Activated CD4-positive, alpha-beta T cell treated with anti-CD3 and anti-CD28 coated beads, Interleukin-2, amount 10 ng/mL, durations not matched to agents 24 days and 14 days (primary cell): ENCODE data around the gene NSUN2. TPM values are rescaled to one million over a fixed set of nuclear protein-coding genes. Genes with fewer than 3 reads are reported as not detected.

Experiments
- DNase-seq: peaks from one replicate; pipeline ENCODE4 v3.0.0; 2022
- H3K27ac Mint-ChIP-seq: one replicate; pipeline ENCODE4 v1.8.0; 2022; ENCODE audit warnings: mild to moderate bottlenecking, mixed read lengths
- H3K27me3 Mint-ChIP-seq: one replicate; pipeline ENCODE4 v1.8.0; 2022; ENCODE audit warnings: mixed read lengths
- H3K36me3 Mint-ChIP-seq: one replicate; pipeline ENCODE4 v1.8.0; 2022; ENCODE audit warnings: low read depth, mild to moderate bottlenecking, mixed read lengths
- H3K4me1 Mint-ChIP-seq: one replicate; pipeline ENCODE4 v1.8.0; 2021; ENCODE audit warnings: mixed read lengths
- H3K4me3 Mint-ChIP-seq: one replicate; pipeline ENCODE4 v1.8.0; 2022; ENCODE audit warnings: mild to moderate bottlenecking, moderate library complexity, mixed read lengths
- H3K9me3 Mint-ChIP-seq: one replicate; pipeline ENCODE4 v1.8.0; 2021; ENCODE audit warnings: mixed read lengths
- intact Hi-C: fragments of 100-400 bp; cut with micrococcal nuclease; formaldehyde crosslinking; loops from one replicate; pipeline ENCODE4 v1.15.1; 2023
- total RNA-seq: library from RNA; stranded (reverse); gene quantifications from 2 replicates; pipeline ENCODE4 v1.2.3, GENCODE V29; 2022

The NSUN2 gene
- total RNA-seq, 1 donor from 2014 or later: 138 TPM

GRCh38 chr5:6606884-6607558 is 25.8 kb downstream of the NSUN2 start:
- Mint-ChIP-seq H3K4me3 (no peak overlapping the region), H3K27me3 (no peaks in the 10 kb centered on the region), H3K36me3 (peaks cover 74% of the 10 kb centered on the region), H3K4me1 (peaks cover 4% of the 10 kb centered on the region), H3K27ac (peak overlapping the region; percentile 11), H3K9me3 (no peaks in the 10 kb centered on the region)
- DNase-seq: no peak
- intact Hi-C loops: no loop called here

GRCh38 chr5:6604946-6605345 is 27.9 kb downstream of the NSUN2 start:
- DNase-seq: no peak
- no peak overlapping the region for H3K4me3 Mint-ChIP-seq
- H3K9me3 Mint-ChIP-seq: no peaks in the 10 kb centered on the region
- H3K36me3 Mint-ChIP-seq: peaks cover 80% of the 10 kb centered on the region
- intact Hi-C loops: no loop called here
- no peaks in the 10 kb centered on the region for H3K27me3 Mint-ChIP-seq
- peaks cover 4% of the 10 kb centered on the region for H3K4me1 Mint-ChIP-seq
- H3K27ac Mint-ChIP-seq: no peak overlapping the region

- Mint-ChIP-seq H3K27me3 (no peaks in the 10 kb centered on the region), H3K4me3 (no peak overlapping the region), H3K36me3 (peaks cover 77% of the 10 kb centered on the region), H3K4me1 (peaks cover 4% of the 10 kb centered on the region), H3K27ac (no peak overlapping the region), H3K9me3 (no peaks in the 10 kb centered on the region)
- intact Hi-C loops: no loop called here
- no peak for DNase-seq
Observed at GRCh38 chr5:6604341-6604740, 28.5 kb downstream of the NSUN2 start.

- H3K4me3 Mint-ChIP-seq: no peak overlapping the region
- H3K36me3 Mint-ChIP-seq: peaks cover 76% of the 10 kb centered on the region
- H3K9me3 Mint-ChIP-seq: no peaks in the 10 kb centered on the region
- H3K27ac Mint-ChIP-seq: no peak overlapping the region
- H3K4me1 Mint-ChIP-seq: peaks cover 4% of the 10 kb centered on the region
- DNase-seq: no peak
- intact Hi-C loops: no loop called here
- no peaks in the 10 kb centered on the region for H3K27me3 Mint-ChIP-seq
Observed at GRCh38 chr5:6603643-6604042, 29.2 kb downstream of the NSUN2 start.

- Mint-ChIP-seq H3K27me3 (no peaks in the 10 kb centered on the region), H3K36me3 (peaks cover 77% of the 10 kb centered on the region), H3K9me3 (no peaks in the 10 kb centered on the region), H3K4me3 (no peak overlapping the region), H3K4me1 (peaks cover under 1% of the 10 kb centered on the region), H3K27ac (no peak overlapping the region)
- intact Hi-C loops: no loop called here
- no peak for DNase-seq
Observed at GRCh38 chr5:6602441-6602840, 30.4 kb downstream of the NSUN2 start.

GRCh38 chr5:6601816-6602215 is 31.0 kb downstream of the NSUN2 start:
- intact Hi-C loops: no loop called here
- Mint-ChIP-seq H3K27ac (no peak overlapping the region), H3K4me3 (no peak overlapping the region), H3K36me3 (peaks cover 77% of the 10 kb centered on the region), H3K27me3 (no peaks in the 10 kb centered on the region), H3K9me3 (no peaks in the 10 kb centered on the region), H3K4me1 (no peaks in the 10 kb centered on the region)
- DNase-seq: no peak

GRCh38 chr5:6601271-6601670 is 31.6 kb downstream of the NSUN2 start:
- H3K4me1 Mint-ChIP-seq: no peaks in the 10 kb centered on the region
- peaks cover 81% of the 10 kb centered on the region for H3K36me3 Mint-ChIP-seq
- no peak for DNase-seq
- intact Hi-C loops: no loop called here
- H3K9me3 Mint-ChIP-seq: no peaks in the 10 kb centered on the region
- H3K27ac Mint-ChIP-seq: no peak overlapping the region
- H3K27me3 Mint-ChIP-seq: no peaks in the 10 kb centered on the region
- H3K4me3 Mint-ChIP-seq: no peak overlapping the region

- intact Hi-C loops: no loop called here
Observed at GRCh38 chr5:6599739-6600138, 33.1 kb downstream of the NSUN2 start.

GRCh38 chr5:6598351-6598900 is 34.4 kb downstream of the NSUN2 start:
- Mint-ChIP-seq H3K9me3 (no peaks in the 10 kb centered on the region), H3K27ac (no peak overlapping the region), H3K27me3 (no peaks in the 10 kb centered on the region), H3K4me1 (no peaks in the 10 kb centered on the region), H3K4me3 (no peak overlapping the region), H3K36me3 (peaks cover 64% of the 10 kb centered on the region)
- intact Hi-C loops: no loop called here
- DNase-seq: no peak

More at GRCh38 chr5:6599739-6600138, 33.1 kb downstream of the NSUN2 start:
- DNase-seq: no peak
- peaks cover 77% of the 10 kb centered on the region for H3K36me3 Mint-ChIP-seq
- H3K27me3 Mint-ChIP-seq: no peaks in the 10 kb centered on the region
- H3K4me1 Mint-ChIP-seq: no peaks in the 10 kb centered on the region
- H3K27ac Mint-ChIP-seq: no peak overlapping the region
- H3K4me3 Mint-ChIP-seq: no peak overlapping the region
- H3K9me3 Mint-ChIP-seq: no peaks in the 10 kb centered on the region

GRCh38 chr5:6597557-6597956 is 35.3 kb downstream of the NSUN2 start:
- Mint-ChIP-seq H3K36me3 (peaks cover 59% of the 10 kb centered on the region), H3K27me3 (no peaks in the 10 kb centered on the region), H3K4me3 (no peak overlapping the region)

GRCh38 chr5:6596388-6596787 is 36.5 kb downstream of the NSUN2 start:
- no peak for DNase-seq
- H3K27ac Mint-ChIP-seq: peak overlapping the region; percentile 9
- H3K27me3 Mint-ChIP-seq: peaks cover 3% of the 10 kb centered on the region
- no peak overlapping the region for H3K4me3 Mint-ChIP-seq
- H3K9me3 Mint-ChIP-seq: no peaks in the 10 kb centered on the region
- H3K4me1 Mint-ChIP-seq: no peaks in the 10 kb centered on the region
- H3K36me3 Mint-ChIP-seq: peaks cover 47% of the 10 kb centered on the region
- intact Hi-C loops: no loop called here

More at GRCh38 chr5:6597557-6597956, 35.3 kb downstream of the NSUN2 start:
- H3K9me3 Mint-ChIP-seq: no peaks in the 10 kb centered on the region
- no peaks in the 10 kb centered on the region for H3K4me1 Mint-ChIP-seq
- H3K27ac Mint-ChIP-seq: no peak overlapping the region
- no peak for DNase-seq
- intact Hi-C loops: no loop called here

- Mint-ChIP-seq H3K4me1 (no peaks in the 10 kb centered on the region), H3K36me3 (peaks cover 38% of the 10 kb centered on the region), H3K4me3 (no peak overlapping the region), H3K27me3 (peaks cover 9% of the 10 kb centered on the region), H3K9me3 (no peaks in the 10 kb centered on the region), H3K27ac (no peak overlapping the region)
- DNase-seq: no peak
- intact Hi-C loops: no loop called here
Observed at GRCh38 chr5:6595405-6595804, 37.4 kb downstream of the NSUN2 start.

- H3K9me3 Mint-ChIP-seq: no peaks in the 10 kb centered on the region
- no peak overlapping the region for H3K27ac Mint-ChIP-seq
- intact Hi-C loops: no loop called here
- H3K36me3 Mint-ChIP-seq: peaks cover 28% of the 10 kb centered on the region
- no peaks in the 10 kb centered on the region for H3K4me1 Mint-ChIP-seq
- DNase-seq: no peak
- peaks cover 19% of the 10 kb centered on the region for H3K27me3 Mint-ChIP-seq
- H3K4me3 Mint-ChIP-seq: no peak overlapping the region
Observed at GRCh38 chr5:6594066-6594465, 38.8 kb downstream of the NSUN2 start.

GRCh38 chr5:6593148-6594016 is 39.5 kb downstream of the NSUN2 start:
- DNase-seq: no peak
- Mint-ChIP-seq H3K27me3 (peaks cover 19% of the 10 kb centered on the region), H3K4me3 (no peak overlapping the region), H3K36me3 (peaks cover 24% of the 10 kb centered on the region), H3K9me3 (no peaks in the 10 kb centered on the region), H3K4me1 (no peaks in the 10 kb centered on the region), H3K27ac (no peak overlapping the region)
- intact Hi-C loops: no loop called here
